Omental fat pad (tissue), 4 donors: ENCODE data around the gene EGR4. TPM values are rescaled to one million over a fixed set of nuclear protein-coding genes. Genes with fewer than 3 reads are reported as not detected.
"Not testable (repeated sequence)": the region's sequence is repeated elsewhere in the genome, so short reads cannot be mapped to it uniquely, and the experiment has no call there.

Source experiments
- ATAC-seq: fragments of 150-250 bp; one replicate; pipeline ENCODE4 v1.9.1; 2016; ENCODE audit warnings: mild to moderate bottlenecking, moderate library complexity; ENCODE audit not compliant: low FRiP score
- DNase-seq: peaks from one replicate; pipeline ENCODE4 v3.0.0-alpha.2; 2019; ENCODE audit warnings: low spot score
- total RNA-seq, 4 donors: library from RNA; depleted of rRNA; stranded (reverse); fragments of >200 nt; gene quantifications; one replicate each; pipeline ENCODE4 v1.1.0, GENCODE V29; 2016
- TF ChIP-seq, protein P1 (sequence below), 3 donors: fragments of 450-650 bp; IDR thresholded peaks; one replicate each; pipeline ENCODE4 v1.5.1; 2016 to 2017; ENCODE audit warnings: antibody characterized with exemption in 3 of 3, mild to moderate bottlenecking in 3 of 3, moderate library complexity in 2 of 3

The EGR4 gene
- total RNA-seq, 4 donors from 2014 or later, result not detected

DNA sequence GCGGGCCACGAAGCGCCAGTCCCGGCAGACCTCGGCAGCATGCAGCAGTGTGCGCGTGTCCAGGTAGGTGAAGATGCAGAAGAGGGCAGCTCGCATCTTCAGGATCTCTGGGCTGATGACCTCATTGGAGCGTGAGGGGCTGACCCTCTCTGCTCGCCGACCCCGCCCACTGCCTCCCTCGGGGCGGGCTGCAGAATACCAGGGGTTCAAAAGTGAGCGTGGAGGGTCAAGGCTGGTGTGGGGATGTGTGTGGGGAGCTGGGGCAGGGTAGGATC is 29.1 kb downstream of the EGR4 start:
- TF ChIP-seq, protein P1, sequence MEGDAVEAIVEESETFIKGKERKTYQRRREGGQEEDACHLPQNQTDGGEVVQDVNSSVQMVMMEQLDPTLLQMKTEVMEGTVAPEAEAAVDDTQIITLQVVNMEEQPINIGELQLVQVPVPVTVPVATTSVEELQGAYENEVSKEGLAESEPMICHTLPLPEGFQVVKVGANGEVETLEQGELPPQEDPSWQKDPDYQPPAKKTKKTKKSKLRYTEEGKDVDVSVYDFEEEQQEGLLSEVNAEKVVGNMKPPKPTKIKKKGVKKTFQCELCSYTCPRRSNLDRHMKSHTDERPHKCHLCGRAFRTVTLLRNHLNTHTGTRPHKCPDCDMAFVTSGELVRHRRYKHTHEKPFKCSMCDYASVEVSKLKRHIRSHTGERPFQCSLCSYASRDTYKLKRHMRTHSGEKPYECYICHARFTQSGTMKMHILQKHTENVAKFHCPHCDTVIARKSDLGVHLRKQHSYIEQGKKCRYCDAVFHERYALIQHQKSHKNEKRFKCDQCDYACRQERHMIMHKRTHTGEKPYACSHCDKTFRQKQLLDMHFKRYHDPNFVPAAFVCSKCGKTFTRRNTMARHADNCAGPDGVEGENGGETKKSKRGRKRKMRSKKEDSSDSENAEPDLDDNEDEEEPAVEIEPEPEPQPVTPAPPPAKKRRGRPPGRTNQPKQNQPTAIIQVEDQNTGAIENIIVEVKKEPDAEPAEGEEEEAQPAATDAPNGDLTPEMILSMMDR (IDR thresholded peaks at IDR 0.05), result no peak
- ATAC-seq (no peak), DNase-seq (no peak)

DNA sequence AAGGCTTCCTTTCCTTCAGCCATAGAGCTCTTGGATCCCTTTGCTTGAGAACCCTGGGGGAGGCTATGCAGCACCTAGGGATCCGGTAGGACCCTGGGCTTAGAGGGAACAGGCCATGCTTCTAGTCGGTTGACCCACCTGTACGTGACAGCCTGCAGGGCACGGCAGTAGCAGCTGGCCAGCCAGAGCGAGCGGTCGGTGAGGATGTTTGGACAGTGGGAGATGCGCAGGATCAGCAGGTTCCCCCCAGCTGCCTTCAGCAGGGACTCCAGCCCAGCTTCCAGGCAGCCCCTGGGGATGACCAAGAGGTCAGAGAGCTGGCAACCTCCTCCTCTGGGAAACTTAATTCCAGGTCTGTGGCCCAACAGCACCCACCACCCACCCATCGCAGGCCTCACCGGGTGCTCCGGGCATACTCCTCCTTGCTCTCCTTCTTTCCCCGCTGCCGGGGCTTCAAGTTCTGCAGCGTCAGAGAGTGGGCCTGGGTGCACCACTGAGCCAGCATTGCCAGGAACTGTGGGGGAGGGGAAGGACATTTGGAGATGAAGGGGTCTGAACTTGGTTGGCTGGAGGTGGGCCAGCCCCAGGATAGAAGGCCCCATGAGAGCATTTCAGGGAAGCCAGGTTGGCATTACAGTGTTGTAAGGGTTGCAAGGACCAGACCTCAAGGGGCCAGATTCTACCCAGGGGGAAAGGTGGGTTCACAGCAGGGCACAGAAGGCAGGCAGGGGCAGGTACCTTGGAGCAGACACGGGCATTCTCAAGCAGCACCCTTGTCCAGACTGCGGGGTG is 29.6 kb downstream of the EGR4 start:
- TF ChIP-seq, protein P1 (IDR thresholded peaks at IDR 0.05), result no peak
- ATAC-seq (no peak), DNase-seq (no peak)

DNA sequence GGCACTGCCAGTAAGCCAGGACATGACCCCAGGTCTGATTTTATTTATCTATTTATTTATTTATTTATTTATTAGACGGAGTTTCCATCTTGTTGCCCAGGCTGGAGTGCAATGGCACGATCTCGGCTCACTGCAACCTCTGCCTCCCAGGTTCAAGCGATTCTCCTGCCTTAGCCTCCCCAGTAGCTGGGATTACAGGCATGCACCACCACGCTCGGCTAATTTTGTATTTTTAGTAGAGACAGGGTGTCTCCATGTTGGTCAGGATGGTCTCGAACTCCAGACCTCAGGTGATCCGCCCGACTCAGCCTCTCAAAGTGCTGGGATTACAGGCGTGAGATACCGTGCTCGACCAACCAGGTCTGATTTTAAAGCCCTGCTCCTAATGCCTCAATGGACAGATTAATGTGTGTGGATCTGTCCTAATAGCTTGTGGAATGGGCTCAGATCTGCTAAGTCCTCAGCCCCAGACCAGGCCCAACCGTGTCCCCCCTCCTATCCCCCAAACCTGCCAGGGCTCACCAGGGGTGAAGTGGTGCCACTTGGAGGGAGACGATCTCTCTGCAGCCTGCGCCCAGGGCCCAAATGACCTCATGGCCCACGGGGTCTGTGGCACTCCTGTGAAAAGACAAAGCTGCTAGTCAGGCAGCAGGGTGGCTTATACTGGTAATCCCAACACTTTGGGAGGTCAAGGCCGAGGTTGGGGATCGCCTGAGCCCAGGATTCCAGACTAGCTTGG is 30.5 kb downstream of the EGR4 start:
- ATAC-seq, DNase-seq: not testable (repeated sequence)

DNA sequence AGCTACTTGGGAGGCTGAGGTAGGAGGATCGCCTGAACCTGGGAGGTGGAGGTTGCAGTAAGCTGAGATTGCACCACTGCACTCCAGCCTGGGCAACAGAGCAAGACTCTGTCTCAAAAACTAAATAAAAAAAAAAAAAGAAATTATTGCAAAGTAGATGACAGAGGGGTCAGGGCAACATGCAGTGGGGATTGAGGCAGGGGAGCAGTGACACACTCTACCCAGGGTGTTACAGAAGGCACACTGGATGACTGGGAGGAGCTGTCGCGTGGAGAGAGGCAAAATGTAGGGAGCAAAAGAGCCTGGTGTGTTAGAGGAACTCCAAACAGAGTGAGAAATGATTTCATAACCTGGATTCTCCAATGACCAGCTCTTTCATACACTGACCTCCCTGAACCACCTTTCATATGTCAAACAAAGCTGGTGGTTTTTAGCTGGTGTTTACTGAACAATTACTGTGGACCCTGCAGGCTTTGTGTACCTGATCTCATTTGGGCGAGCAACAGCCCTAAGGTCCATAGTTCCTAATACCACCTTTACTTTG is 31.2 kb downstream of the EGR4 start:
- TF ChIP-seq, protein P1 (IDR thresholded peaks at IDR 0.05), result no peak
- DNase-seq, result no peak
- ATAC-seq, result no peak

DNA sequence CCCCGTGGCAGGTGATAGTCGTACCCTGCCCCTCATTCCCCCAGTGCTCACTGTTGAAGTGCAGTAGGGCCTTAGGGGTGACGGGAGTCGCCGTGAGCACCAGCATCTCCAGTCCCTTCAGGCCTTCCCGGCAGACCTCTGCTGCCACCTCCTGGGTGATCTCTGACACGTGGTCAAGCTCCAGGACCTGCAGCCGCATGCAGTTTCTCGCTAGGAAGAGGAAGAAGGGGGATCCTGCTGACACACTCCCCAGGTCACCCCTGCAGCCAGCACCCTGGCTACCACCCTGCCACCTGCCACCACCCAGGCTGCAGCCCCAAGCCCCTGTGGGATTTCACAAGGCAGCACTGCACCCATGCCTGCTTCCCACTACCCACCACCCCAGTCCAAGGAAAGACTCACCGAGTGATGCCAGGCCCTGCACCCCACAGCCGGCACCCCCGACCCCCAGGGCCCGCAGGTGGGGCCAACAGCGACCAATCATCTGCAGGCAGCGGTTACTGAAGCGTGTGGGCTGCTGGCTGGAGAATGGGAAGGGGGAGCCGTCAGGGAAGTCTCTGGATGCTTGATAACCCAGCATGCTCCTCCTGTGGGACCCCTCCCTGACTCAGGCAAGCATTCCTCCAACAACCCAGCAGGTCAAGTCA is 32.9 kb downstream of the EGR4 start:
- TF ChIP-seq, protein P1 (IDR thresholded peaks at IDR 0.05), result no peak
- DNase-seq, result no peak
- no peak for ATAC-seq

DNA sequence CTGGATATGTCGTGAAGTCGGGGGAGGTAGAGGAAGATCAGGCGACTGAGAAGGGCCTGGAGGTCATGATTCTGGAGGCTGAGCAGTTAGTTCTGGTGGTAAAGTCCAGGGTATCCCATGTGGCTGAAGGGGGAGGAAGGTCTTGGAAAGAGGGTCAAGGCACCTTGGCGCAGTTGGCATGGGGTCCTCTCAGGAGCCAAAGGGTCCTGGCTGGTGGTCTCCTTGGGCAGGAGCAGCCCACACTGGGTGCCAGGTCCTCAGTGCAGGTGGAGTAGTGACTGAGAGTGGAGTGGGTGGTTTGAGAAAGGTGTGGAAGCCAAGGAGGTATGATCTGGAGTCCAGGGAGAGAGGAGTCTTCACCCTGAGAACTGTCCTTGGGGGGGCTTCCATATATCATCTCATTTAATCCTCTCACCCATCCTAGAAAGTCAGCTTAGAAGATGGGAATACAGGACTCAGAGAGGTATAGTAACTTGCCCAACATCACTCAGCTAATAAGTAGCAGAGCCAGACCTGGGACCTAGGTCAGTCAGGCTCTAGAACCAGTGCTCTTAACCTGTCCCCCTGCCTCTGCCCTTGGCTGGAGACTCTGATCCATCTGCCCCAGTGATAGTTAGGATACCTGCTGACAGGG is 33.5 kb downstream of the EGR4 start:
- TF ChIP-seq, protein P1 (IDR thresholded peaks at IDR 0.05), result no peak
- ATAC-seq, result no peak
- no peak for DNase-seq

DNA sequence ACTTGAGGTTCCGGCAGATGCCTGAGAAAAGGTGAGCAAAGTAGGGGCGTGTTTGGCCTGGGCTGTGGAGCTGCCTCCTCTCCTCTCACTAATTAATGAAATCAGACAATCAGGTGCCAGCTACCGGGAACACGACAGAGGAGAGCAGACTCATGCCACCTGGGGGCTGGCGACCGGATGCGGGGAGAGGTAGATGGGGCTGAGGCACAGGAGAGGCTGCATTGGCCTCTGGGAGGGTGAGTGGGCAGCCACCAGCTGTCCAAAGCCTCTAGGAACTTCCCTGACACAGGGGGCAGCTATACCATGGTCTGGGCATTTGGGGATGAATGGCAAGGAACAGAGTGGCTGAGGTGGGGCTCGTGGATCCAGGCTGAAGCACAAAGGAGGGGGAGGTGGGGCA is 34.1 kb downstream of the EGR4 start:
- TF ChIP-seq, protein P1 (IDR thresholded peaks at IDR 0.05), result no peak
- ATAC-seq (no peak), DNase-seq (no peak)
